WERI-Rb-1 (cell line): Measurements from ENCODE around the gene VIT.

ENCODE experiments used
- DNase-seq: peaks from one replicate; pipeline ENCODE4 v3.0.0-alpha.2; 2020
- H3K27ac ChIP-seq: fragments of 250-450 bp; sonication (Bioruptor Pico); 2 replicates; pipeline ENCODE4 v1.5.1; 2020; ENCODE audit warnings: mild to moderate bottlenecking, moderate library complexity
- H3K27me3 ChIP-seq: fragments of 250-450 bp; sonication (Bioruptor Pico); 2 replicates; pipeline ENCODE4 v1.5.1; 2021; ENCODE audit warnings: mild to moderate bottlenecking, low read depth, moderate library complexity; ENCODE audit not compliant: insufficient read depth, severe bottlenecking
- H3K36me3 ChIP-seq: fragments of 250-450 bp; sonication (Bioruptor Pico); 2 replicates; pipeline ENCODE4 v1.5.1; 2020; ENCODE audit warnings: mild to moderate bottlenecking, moderate library complexity
- H3K4me3 ChIP-seq: 2 replicates; pipeline ENCODE4 v1.5.1; 2011; ENCODE audit warnings: low read depth, mild to moderate bottlenecking, control low read depth, low read length
- H3K9me3 ChIP-seq: fragments of 250-450 bp; sonication (Bioruptor Pico); 2 replicates; pipeline ENCODE4 v1.5.1; 2021; ENCODE audit warnings: mild to moderate bottlenecking, moderate library complexity; ENCODE audit not compliant: severe bottlenecking
- TF ChIP-seq, protein P1 (sequence below): IDR thresholded peaks from 2 replicates; pipeline ENCODE4 v1.5.1; 2011; ENCODE audit warnings: low read depth, mild to moderate bottlenecking, control low read depth, inconsistent platforms, low read length

Gene VIT, protein sequence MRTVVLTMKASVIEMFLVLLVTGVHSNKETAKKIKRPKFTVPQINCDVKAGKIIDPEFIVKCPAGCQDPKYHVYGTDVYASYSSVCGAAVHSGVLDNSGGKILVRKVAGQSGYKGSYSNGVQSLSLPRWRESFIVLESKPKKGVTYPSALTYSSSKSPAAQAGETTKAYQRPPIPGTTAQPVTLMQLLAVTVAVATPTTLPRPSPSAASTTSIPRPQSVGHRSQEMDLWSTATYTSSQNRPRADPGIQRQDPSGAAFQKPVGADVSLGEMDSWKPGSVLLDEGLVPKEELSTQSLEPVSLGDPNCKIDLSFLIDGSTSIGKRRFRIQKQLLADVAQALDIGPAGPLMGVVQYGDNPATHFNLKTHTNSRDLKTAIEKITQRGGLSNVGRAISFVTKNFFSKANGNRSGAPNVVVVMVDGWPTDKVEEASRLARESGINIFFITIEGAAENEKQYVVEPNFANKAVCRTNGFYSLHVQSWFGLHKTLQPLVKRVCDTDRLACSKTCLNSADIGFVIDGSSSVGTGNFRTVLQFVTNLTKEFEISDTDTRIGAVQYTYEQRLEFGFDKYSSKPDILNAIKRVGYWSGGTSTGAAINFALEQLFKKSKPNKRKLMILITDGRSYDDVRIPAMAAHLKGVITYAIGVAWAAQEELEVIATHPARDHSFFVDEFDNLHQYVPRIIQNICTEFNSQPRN

DNA sequence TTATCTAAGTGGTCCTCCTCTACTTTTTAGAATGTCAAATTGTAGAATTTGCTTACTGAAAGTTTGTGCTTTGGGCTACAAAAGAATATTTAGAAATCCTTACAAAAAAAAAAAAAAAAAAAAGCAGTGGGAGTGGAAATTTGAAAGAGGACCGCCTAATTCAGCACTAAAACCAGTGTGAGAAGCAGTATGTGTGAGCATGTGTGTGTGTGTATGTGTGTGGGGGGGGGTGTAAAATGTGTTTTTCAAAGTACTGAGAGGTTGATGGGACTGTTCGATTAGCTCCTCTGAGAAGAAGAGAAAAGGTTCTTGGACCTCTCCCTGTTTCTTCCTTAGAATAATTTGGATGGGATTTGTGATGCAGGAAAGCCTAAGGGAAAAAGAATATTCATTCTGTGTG is at the start of gene VIT:
VIT (plus strand) TSS at position 175 of the 400 bp plus-strand sequence. CDS start 19,664 bp downstream, outside the sequence.
- no peak within 1 kb of the TSS for H3K27ac ChIP-seq
- H3K4me3 ChIP-seq: no peak within 1 kb of the TSS
- no peaks in the 10 kb centered on the region for H3K36me3 ChIP-seq
- TF ChIP-seq, protein P1, sequence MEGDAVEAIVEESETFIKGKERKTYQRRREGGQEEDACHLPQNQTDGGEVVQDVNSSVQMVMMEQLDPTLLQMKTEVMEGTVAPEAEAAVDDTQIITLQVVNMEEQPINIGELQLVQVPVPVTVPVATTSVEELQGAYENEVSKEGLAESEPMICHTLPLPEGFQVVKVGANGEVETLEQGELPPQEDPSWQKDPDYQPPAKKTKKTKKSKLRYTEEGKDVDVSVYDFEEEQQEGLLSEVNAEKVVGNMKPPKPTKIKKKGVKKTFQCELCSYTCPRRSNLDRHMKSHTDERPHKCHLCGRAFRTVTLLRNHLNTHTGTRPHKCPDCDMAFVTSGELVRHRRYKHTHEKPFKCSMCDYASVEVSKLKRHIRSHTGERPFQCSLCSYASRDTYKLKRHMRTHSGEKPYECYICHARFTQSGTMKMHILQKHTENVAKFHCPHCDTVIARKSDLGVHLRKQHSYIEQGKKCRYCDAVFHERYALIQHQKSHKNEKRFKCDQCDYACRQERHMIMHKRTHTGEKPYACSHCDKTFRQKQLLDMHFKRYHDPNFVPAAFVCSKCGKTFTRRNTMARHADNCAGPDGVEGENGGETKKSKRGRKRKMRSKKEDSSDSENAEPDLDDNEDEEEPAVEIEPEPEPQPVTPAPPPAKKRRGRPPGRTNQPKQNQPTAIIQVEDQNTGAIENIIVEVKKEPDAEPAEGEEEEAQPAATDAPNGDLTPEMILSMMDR: no peak
- no peaks in the 10 kb centered on the region for H3K9me3 ChIP-seq
- no peaks in the 10 kb centered on the region for H3K27me3 ChIP-seq
- DNase-seq: no peak

DNA sequence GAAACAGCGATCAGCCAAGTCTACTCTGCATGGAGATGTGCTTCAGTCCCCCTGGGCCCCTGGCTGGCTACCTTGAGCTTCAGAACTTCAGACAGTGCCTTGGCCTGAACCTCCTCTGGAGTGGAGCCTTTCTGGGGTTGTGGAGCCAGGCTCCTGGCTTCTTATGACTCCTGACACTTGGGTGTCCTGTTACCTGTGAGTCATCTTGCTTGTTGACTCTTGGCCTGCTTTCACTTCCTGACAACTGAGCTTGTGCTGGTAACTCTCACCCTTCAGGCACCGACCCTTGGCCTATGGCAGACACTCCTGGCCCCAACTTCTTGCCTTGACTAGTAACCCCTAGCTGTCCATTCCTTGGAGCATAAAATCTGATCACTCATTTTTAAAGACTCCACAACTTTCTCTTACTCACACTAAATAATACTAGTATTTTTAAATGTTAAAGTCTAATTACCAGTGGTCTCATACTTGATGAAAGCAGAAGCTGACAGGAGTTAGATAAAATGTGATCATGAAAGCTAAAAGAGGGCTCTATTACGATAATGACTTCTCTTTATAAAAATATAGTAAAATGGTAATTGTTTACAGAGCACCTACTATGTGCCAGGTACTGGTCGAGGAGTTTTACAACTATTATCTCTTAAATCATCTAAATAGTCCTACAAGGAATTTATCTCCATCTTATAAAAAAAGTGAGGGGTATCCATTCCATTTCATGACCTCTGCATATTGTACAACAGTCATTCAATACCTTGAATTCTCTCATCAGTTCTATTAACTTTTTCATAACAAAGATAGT is 46.3 kb upstream of the VIT start:
- Histone ChIP-seq H3K9me3 (peaks cover under 1% of the 10 kb centered on the region), H3K4me3 (no peak overlapping the region), H3K27ac (no peak overlapping the region), H3K36me3 (no peaks in the 10 kb centered on the region), H3K27me3 (no peaks in the 10 kb centered on the region)
- TF ChIP-seq, protein P1: no peak
- DNase-seq: no peak

DNA sequence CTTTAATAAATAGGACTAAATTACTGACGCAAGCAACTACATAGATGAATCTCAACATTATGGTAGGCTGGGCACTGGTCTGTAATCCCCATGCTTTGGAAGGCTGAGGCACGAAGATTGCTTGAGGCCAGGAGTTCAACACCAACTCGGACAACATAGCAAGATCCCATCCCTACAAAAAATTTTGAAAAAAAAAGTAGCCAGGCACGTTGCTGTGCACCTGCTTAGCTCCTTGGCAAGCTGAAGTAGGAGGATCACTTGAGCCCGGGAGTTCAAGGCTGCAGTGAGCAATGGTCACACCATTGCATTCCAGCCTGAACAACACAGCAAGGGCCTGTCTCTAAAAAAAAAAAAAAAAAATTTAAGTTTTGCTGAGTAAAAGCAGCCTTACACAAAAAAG is 43.4 kb upstream of the VIT start:
- DNase-seq: no peak
- H3K27ac ChIP-seq: no peak overlapping the region
- no peaks in the 10 kb centered on the region for H3K9me3 ChIP-seq
- no peak overlapping the region for H3K4me3 ChIP-seq
- TF ChIP-seq, protein P1: no peak
- no peaks in the 10 kb centered on the region for H3K36me3 ChIP-seq
- H3K27me3 ChIP-seq: no peaks in the 10 kb centered on the region

DNA sequence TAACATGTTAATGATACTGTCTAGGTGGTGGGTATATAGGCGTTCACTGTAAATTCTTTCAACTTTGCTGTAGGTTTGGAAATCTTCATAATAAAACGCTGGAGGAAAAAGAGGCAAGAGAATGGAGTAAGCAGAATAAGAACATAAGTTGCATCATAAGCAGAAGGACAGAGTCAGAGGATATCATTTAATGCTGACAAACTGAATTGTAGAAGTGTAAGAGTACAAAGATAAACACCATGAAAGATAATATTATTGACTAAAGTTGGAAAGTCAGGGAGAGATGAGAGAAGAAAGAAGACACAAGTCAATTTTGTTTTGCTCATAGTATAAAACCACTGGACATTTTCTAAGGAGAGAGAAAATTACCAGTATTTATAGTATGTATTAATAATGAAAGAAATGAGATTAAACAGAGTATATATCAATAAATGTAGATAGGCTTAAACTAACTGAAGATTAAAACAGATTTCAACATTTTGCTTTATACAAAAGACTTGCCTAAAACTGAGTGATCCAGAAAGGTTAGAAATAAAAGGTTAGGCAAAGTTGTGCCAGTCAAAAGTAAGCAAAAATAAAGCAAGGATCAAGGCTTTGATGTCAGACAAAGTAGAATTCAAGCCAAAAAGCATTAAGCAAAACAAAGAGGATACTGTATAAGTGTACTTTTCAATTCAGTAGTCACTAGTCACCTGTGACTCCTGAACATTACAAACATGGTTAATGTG is 42.4 kb upstream of the VIT start:
- Histone ChIP-seq H3K27ac (no peak overlapping the region), H3K9me3 (no peaks in the 10 kb centered on the region), H3K4me3 (no peak overlapping the region), H3K36me3 (no peaks in the 10 kb centered on the region), H3K27me3 (no peaks in the 10 kb centered on the region)
- no peak for DNase-seq
- TF ChIP-seq, protein P1: no peak

DNA sequence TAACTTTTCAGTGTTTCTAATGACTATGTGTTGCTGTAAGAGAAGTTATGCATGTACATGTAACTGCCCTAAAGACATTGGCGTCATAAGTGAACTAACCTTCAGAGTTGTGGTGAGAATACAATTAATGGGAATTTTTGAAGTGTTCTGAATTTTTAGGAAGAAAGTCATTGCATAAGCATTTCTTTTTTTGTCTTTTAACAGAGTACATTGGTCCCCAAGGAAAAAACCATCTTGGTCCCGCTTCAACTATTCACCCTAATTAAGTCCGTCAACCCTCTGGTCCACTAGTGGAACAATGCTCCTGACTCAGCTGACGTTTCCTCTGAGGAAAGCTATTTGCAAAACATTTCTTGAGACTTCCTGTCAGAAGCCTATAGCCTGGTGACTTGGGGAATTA is 41.1 kb upstream of the VIT start:
- H3K27me3 ChIP-seq: no peaks in the 10 kb centered on the region
- TF ChIP-seq, protein P1: no peak
- no peak overlapping the region for H3K4me3 ChIP-seq
- DNase-seq: no peak
- no peaks in the 10 kb centered on the region for H3K36me3 ChIP-seq
- no peaks in the 10 kb centered on the region for H3K9me3 ChIP-seq
- no peak overlapping the region for H3K27ac ChIP-seq
